NT2/D1 (cell line): Measurements from ENCODE around the gene MT1H.

Source experiments
- SUZ12 ChIP-seq: IDR thresholded peaks from 2 replicates; pipeline ENCODE4 v1.6.1; 2011; ENCODE audit not compliant: insufficient read length, insufficient read depth; ENCODE audit errors: extremely low read depth
- YY1 ChIP-seq: IDR thresholded peaks from 2 replicates; pipeline ENCODE4 v1.6.1; 2011; ENCODE audit not compliant: insufficient read length, insufficient read depth
- ZNF274 ChIP-seq: IDR thresholded peaks from 2 replicates; pipeline ENCODE4 v1.6.1; 2011; ENCODE audit warnings: mild to moderate bottlenecking, low read depth, low read length

- no peak for TF ChIP-seq ZNF274
- no peak for TF ChIP-seq YY1
- no peak for TF ChIP-seq SUZ12
Observed at GRCh38 chr16:56641166-56641565, 28.4 kb upstream of the MT1H start.
